NK-92 (cell line): ENCODE data around the gene EXD3.

Experiments
- DNase-seq: peaks from one replicate; lab custom pipeline; 2025; ENCODE audit not compliant: unreplicated experiment; lab: John Stamatoyannopoulos, UW

Gene EXD3

DNA sequence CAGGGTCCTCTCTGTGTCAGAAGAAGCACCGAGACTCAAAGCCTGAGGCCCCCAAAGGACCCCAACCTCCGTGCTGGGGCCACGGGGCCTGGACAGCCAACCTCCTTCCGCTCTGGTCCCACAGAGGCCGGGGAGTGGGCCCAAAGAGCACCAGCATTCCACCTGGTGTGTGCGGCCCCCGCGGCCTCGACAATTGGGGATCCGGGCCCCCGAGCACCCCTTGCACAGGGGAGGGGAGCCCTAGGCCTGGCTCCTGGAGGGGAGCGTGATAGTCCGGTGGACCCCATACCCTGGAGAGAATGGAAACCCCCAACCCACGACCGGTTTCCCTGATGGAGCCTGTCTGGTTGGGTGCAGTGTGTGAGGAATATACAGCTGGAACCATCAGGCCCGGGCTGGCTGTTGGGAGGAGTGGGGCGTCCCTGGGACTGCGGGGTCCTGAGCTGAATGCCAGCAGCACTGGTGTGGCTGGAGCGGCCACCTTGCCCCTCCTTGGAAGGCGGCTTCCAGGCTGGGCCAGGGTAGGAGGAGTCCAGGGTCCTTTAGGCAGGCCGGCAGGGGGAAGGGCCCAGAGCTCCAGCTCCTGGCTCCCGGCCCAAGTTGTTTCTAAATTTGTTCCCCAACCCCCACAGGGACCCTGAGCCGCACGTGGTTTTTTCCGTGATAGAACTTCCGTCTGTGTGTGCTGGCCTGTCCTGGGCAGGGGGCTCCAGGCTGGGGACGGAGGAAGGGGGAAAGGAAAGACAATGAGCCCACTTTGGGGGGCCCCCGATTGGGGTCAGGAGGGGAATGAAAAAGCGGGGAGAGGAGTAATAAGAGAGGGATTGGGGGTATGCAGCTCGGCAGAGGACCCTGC, 146.3 kb downstream of the EXD3 start:
- no peak for DNase-seq

DNA sequence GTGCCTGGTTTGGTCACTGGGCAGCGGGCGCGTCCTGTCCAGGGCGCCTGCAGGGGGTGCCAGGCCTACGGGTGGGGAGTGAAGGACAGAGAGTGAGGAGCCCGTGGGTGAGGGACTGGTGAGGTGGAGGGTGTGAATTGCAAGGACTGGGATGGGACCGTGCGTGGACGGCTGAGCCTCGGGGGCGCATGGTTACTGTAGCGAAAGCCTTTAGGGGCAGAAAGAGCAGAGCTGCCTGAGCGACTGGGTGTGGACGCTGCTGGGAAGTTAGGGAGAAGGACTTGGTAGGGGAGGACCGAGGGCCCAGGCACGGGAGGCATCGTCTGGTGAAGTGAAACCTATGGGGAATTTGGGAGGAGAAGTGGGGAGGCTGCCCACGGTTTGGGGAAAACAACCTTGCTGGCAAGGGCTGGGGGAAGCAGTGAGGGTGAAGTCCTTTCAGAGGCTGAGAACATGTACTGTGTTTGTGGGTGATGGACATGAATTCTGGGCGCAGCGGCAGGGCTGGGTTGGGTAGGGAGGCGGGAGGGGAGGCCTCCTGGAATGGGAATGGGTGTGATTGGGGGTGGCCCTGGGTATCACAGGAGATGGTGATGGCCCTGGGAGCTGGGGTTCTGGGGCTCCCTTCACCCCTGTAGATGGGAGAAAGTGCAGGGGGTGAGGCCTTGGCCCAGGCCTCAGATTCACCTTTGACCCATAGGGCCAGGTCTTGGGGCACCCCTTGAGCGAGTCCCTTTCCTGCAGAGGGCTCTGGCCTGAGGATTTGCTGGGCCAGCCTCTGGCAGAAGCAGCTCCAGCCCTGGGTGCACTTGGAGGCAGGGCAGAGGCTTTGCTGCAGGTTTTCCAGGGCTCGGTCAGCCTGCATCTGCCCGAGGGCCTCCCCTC, 147.1 kb downstream of the EXD3 start:
- DNase-seq, result no peak

DNA sequence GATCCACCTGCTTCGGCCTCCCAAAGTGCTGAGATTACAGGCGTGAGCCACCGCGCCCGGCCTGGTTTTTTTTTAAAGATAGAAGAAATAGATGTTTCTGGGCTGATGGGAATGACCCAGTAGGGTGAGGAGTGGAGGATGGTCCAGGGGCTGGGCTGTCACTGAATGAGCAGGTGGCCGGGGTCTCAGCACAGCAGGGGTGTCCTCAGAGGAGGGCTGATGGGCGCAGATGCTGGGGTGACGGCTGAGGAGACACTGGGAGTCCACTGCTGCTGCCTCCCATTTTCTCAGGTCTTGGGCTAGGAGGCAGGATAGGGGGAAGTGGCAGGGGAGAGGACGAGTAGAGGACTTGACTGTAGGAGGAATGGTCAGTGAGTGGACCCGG, 147.8 kb downstream of the EXD3 start:
- no peak for DNase-seq

DNA sequence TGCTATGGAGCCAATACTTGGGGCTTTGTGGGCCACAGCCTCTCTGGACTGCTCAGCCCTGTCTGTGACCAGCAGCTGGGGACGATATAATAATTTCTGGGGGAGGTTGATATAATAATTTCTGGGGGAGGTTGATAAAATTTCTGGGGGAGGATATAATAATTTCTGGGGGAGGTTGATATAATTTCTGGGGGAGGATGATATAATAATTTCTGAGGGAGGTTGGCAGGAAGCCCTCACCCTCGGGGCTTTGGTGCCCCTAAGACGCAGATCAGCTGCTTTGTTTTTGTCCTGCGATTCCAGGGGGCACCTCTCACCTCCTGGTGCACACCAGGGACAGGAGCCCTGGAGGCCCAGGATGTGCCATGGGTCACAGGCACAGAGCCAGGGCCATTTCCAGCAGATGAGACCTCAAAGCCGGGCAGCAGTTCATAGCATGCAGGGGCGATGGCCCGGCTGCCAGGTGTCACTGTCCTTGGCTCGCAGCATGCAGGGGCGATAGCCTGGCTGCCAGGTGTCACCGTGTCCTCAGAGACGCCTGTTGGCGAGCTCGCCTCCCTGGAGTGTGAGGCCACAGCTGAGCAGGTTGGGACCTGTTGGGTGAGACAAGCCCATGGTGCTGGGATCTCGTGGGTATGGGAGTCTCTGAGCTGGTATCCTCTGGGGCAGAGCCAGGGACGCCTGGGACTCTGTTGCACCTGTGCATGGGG, 149.2 kb downstream of the EXD3 start:
- DNase-seq, result no peak

DNA sequence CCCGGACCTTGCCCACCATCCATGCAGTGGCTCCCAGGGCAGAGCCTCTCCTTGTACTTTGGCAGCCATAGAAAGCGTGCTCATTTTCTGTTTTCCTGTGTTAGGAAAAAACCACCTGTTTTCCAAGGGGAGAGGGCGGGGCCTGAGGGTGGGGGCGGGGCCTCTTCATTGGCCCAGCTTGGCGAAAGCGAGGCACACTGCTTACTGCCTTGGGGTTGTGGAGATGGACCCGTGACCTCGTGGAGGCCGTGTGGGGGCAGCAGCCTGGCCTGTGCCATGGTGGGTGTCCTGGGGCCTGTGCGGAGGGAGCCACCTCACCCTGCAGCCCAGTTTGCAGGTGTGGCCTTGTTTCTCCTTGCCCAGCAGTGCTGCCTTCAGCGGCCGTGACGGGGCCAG, 149.9 kb downstream of the EXD3 start:
- no peak for DNase-seq

DNA sequence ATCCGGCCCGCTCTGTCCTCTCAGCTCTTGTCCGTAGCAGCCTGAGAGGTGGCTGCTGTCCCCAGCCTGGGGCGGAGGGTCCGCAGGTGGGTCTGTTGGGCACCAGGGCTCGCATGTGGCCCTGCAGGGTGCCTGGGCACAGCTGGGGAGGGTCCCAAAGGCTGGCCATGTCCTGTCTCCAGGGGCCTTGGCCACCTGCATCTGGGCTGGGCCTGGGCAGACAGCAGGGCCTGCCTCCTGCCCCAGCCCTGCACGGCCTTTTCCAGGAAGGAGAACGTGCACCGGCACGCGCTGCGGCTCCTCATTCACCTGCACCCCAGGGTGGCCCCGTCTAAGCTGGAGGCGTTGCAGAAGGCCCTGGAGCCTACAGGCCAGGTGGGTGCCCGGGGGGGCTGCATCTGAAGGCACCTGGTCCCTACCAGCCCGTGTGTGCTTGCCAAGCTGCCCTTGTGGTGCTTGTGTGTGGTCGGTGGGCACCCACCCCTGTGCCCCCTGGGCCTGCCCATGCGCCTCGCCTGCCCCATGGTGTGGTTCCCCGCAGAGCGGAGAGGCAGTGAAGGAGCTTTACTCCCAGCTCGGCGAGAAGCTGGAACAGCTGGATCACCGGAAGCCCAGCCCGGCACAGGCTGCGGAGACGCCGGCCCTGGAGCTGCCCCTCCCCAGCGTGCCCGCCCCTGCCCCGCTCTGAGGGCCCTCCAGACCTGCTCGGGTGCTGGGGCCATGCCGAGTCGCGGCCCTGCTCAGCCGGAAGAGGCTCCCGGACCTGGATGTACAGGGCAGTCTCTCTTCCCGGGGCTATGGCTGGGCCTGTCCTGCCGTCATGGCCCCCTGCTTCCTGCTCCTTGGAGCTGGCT, 150.5 kb downstream of the EXD3 start:
- no peak for DNase-seq

DNA sequence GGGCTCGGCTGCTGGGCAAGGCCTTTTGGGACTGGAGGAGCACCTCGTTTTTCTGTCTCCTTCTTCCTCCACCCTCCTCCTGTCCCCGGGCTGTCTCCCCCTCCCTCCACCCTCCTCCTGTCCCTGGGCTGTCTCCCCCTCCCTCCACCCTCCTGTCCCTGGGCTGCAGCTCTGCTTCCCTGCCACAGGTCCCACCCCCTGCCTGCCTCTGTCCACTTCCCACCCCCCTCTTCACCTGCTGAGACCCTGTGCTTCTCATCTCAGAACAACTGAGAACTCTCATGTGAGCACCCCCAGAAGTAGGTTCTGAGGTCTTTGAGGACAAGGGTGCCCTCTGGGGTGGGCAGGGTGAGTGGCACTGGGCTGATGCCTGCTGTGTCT, 151.3 kb downstream of the EXD3 start:
- DNase-seq, result no peak

DNA sequence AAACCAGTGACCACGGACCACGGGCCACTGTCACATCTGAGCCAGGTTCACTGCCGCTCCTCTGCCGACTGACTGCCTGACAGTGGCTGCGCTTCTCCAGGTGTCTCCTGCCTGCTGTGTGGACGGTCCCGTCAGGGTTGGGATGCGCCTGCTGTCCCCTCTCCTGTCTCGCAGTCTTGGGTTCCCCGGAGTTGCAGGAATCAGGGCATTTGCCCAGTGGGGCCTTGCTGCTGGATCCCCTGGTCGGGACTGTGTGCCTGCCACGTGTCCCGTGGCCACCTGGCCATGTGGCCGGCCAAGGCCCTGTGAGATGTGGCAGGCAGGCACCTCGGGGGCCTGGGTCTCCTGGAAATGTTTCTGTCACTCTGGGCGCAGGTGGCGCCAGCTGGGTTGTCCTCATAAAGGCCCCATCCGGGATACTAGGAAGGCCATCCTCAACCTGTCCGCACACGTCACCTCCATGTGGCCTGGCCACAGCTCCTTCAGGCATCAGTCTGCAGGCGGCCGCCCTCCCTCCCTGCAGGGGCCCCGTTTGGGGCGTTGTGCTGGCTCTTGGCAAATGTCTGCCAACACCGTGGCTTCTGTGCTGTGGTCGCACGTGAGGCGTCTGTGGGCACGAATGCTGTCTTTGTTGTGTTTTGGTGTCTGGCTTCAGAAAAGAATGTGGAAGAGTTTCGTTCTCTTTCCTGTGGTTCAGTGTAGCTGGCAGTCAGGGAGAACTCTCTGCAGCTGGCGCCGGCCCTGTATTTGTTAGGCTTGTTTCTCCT, 151.8 kb downstream of the EXD3 start:
- no peak for DNase-seq

DNA sequence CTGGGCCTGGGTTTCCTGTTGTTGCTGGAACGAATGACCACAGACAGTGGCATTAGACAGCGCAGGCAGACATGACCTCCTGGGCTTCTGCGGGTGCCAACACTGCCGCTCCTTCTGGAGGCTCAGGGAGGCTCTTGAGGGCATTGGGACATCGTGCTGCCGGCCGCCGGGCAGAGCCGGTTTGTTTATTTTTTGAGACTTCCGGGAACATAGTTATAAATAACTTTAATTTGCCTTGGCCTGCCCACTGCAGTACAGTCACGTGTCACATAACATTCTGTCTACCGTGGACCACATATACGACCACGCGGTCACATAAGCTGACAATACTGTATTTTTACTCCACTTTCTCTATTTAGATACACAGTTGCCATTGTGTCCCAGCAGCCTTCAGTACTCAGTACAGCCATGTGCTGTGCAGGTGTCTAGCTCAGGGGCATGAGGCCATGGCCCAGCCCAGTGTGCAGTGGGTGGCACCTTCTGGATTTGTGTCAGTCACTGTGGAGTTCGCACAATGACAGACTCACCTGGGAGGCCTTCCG, 153.7 kb downstream of the EXD3 start:
- DNase-seq, result no peak

DNA sequence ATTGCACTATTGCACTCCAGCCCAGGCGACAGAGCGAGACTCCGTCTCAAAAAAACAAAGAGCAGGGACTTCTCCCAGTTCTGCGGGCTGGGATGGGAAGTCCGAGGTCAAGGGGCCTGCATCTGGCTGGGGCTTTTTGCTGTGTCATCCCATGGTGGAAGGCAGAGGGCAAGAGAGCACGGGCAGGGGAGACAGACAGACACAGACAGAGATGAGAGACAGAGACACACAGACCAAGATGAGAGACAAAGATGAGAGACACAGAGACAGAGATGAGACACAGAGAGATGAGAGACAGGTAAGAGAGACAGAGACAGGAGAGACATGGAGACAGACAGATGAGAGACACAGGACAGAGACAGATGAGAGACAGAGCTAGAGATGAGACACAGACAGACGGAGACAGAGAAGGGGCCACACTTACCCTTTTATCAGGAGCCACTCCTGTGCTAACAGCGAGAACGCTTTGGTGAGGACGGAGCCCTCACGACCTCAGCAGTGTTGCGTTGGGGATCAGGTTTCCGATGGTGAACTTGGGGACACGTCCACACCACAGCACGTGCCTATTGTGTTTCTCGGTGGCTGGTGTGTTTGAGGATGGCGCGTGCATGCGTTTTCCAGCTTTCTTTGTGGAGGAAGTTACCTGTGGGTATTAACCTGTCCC, 154.3 kb downstream of the EXD3 start:
- DNase-seq, result no peak

- DNase-seq, result no peak
Measured at GRCh38 chr9:137267933-137268355, 155.0 kb downstream of the EXD3 start.

DNA sequence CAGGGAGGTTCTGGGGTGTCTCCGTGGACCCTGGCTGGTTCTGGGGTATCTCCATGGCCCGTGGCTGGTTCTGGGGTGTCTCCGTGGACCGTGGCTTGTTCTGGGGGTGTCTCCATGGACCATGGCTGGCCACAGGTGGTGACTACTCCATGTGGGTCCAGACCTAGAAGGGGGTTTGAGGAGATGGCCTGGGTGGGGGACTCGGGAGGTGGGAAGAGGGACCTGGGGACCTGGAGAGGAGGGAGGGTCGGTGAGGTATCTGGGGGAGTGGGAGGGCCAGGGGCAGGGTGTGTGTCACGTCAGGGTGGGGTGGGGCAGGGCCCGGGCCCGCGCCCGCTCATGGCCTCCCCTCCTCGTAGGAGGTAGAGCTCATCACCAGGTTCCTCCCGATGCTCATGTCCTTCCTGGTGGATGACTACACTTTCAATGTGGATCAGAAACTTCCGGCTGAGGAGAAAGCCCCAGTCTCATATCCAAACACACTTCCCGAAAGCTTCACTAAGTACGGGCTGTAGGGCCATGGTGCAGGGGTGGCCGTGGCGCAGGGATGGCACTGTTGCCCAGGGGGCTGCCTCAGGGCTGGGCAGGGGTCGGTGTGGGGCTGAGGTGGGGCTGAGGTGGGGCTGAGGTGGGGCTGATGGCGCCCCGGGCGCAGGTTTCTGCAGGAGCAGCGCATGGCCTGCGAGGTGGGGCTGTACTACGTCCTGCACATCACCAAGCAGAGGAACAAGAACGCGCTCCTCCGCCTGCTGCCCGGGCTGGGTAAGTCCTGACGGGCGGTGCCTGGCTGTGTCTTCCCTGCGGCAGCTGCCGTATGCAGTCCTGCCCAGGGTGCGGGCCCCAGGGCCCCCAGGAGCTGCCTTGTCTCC, 156.1 kb downstream of the EXD3 start:
- DNase-seq, result no peak

DNA sequence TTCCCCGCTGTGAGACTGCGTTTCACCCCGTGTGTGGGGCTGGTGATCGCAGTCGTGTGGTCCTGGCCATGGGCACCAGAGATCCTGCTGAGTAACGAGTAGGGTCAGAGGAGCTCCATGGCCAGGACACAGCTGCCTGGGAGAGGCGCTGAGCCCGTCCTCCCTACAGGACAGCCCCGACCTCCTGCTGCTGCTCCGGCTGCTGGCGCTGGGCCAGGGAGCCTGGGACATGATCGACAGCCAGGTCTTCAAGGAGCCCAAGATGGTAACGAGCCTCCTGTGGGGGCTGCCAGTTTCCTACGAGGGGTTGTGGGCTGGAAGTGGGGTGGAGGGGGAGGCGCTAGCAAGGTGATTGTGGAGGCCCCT, 156.8 kb downstream of the EXD3 start:
- no peak for DNase-seq

DNA sequence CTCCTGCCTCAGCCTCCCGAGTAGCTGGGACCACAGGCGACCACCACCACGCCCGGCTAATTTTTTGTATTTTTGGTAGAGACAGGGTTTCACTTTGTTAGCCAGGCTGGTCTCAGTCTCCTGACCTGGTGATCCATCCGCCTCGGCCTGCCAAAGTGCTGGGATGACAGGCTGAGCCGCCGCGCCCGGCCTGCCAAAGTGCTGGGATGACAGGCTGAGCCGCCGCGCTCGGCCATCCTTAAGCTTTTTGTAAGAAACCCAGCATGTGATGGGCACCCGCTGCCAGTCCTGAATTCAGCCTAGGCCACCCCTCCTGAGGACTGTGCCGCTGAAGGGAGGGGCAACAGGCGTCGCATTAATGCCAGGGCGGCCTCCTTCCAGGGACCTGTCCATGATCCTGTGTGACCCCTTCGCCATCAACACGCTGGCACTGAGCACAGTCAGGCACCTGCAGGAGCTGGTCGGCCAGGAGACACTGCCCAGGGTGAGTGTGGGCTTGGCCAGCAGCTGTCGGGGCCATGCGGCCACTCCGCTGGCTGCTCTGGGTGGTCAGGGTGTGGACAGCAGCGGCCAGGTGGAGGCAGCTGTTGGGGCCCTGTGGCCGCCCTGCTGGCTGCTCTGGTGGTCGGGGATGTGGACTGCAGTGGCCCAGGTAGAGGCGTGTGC, 157.3 kb downstream of the EXD3 start:
- no peak for DNase-seq

DNA sequence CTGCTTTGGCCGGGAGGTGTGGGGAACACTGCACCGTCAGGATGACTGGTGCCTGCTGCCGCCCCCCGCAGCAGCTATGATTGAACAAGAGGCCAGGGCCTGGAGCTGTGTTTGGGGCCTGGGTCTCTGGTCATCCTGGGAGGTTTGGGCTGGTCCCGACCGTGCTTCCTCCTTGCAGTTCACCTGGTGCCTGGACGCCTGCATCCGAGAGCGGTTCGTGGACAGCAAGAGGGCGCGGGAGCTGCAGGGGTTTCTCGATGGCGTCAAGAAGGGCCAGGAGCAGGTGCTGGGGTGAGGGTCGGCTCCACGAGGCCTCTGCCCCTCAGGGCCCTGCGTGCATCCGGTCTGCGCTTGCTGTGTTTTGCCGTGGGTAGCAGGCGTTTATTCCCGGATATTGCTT, 158.9 kb downstream of the EXD3 start:
- DNase-seq, result no peak

- no peak for DNase-seq
Measured at GRCh38 chr9:137263506-137263905, 159.5 kb downstream of the EXD3 start.

DNA sequence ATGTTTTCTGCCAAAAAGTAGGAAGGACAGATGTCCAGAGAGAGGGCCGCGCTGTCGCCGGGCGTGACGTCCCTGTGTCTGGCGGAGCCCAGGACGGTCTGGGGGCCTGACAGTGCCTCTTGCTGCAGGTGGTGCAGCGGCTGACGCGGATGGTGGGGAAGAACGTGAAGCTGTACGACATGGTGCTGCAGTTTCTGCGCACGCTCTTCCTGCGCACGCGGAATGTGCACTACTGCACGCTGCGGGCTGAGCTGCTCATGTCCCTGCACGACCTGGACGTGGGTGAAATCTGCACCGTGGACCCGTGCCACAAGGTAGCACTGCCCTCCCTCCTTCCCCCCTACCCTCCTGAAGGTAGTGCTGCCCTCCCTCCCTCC, 160.1 kb downstream of the EXD3 start:
- no peak for DNase-seq
